Coronary artery (tissue), 2 donors: ENCODE results near the gene USP24.

Experiments used
- DNase-seq: peaks from one replicate; pipeline ENCODE4 v3.0.0-alpha.2; 2017; ENCODE audit warnings: low spot score
- H3K27ac ChIP-seq, 2 donors: fragments of 200-600 bp; sonication (generic); one replicate each; pipeline ENCODE4 v1.5.1; 2016 to 2019
- H3K4me3 ChIP-seq: fragments of 200-600 bp; sonication (generic); 2 replicates; pipeline ENCODE4 v1.5.1; 2016; ENCODE audit warnings: mild to moderate bottlenecking, moderate library complexity
- CTCF ChIP-seq: fragments of 200-600 bp; sonication (generic); IDR thresholded peaks from one replicate; pipeline ENCODE4 v1.5.1; 2019; ENCODE audit warnings: antibody characterized with exemption

USP24 gene

GRCh38 chr1:55244476-55245099 is 29.4 kb upstream of the USP24 start:
- DNase-seq: no peak
- H3K27ac ChIP-seq: no peak overlapping the region
- H3K4me3 ChIP-seq: no peak overlapping the region
- TF ChIP-seq CTCF: no peak

GRCh38 chr1:55243655-55244054 is 28.5 kb upstream of the USP24 start:
- no peak for DNase-seq
- H3K4me3 ChIP-seq: no peak overlapping the region
- H3K27ac ChIP-seq: no peak overlapping the region
- no peak for TF ChIP-seq CTCF

- no peak overlapping the region for H3K4me3 ChIP-seq
Observed at GRCh38 chr1:55239548-55239947, 24.4 kb upstream of the USP24 start.

GRCh38 chr1:55235722-55236121 is 20.6 kb upstream of the USP24 start:
- DNase-seq: no peak
- Histone ChIP-seq H3K27ac (no peak overlapping the region), H3K4me3 (no peak overlapping the region)
- TF ChIP-seq CTCF: no peak

More at GRCh38 chr1:55239548-55239947, 24.4 kb upstream of the USP24 start:
- no peak overlapping the region for H3K27ac ChIP-seq
- TF ChIP-seq CTCF: no peak
- DNase-seq: no peak

- TF ChIP-seq CTCF: no peak
- no peak for DNase-seq
- H3K4me3 ChIP-seq: no peak overlapping the region
- H3K27ac ChIP-seq: no peak overlapping the region
Observed at GRCh38 chr1:55234016-55234415, 18.9 kb upstream of the USP24 start.

GRCh38 chr1:55233145-55233777 is 18.1 kb upstream of the USP24 start:
- DNase-seq: no peak
- H3K27ac ChIP-seq: no peak overlapping the region
- TF ChIP-seq CTCF: no peak

More at GRCh38 chr1:55233145-55233777, 18.1 kb upstream of the USP24 start:
- no peak overlapping the region for H3K4me3 ChIP-seq
